H4 (cell line): ENCODE data around the gene LTC4S. TPM values are rescaled to one million over a fixed set of nuclear protein-coding genes. Genes with fewer than 3 reads are reported as not detected.
"Not testable (repeated sequence)": the region's sequence is repeated elsewhere in the genome, so short reads cannot be mapped to it uniquely, and the experiment has no call there.

ENCODE experiments used
- DNase-seq: peaks from one replicate; pipeline ENCODE4 v3.0.0-alpha.2; 2015; ENCODE audit warnings: low spot score
- total RNA-seq: library from RNA; depleted of rRNA; stranded (reverse); fragments of >200 nt; shearing (Covaris generic); gene quantifications from 2 replicates; pipeline ENCODE4 v1.2.3, GENCODE V29; 2014

Gene LTC4S
- total RNA-seq, 1 experiment from 2014 or later, result not detected

- no peak for DNase-seq
Measured at GRCh38 chr5:179769271-179769670, 24.5 kb upstream of the LTC4S start.

- DNase-seq, result no peak
Measured at GRCh38 chr5:179769796-179770195, 24.0 kb upstream of the LTC4S start.

- DNase-seq, result no peak
Measured at GRCh38 chr5:179771311-179771895, 22.4 kb upstream of the LTC4S start.

- no peak for DNase-seq
Measured at GRCh38 chr5:179772351-179772750, 21.4 kb upstream of the LTC4S start.

GRCh38 chr5:179773686-179774040 is 20.1 kb upstream of the LTC4S start:
- no peak for DNase-seq

- no peak for DNase-seq
Measured at GRCh38 chr5:179774442-179774841, 19.3 kb upstream of the LTC4S start.

GRCh38 chr5:179776411-179776938 is 17.3 kb upstream of the LTC4S start:
- DNase-seq, result no peak

- no peak for DNase-seq
Measured at GRCh38 chr5:179777456-179777855, 16.3 kb upstream of the LTC4S start.

- DNase-seq, result no peak
Measured at GRCh38 chr5:179777909-179778308, 15.9 kb upstream of the LTC4S start.

GRCh38 chr5:179778591-179778990 is 15.2 kb upstream of the LTC4S start:
- DNase-seq, result no peak

GRCh38 chr5:179779826-179780225 is 14.0 kb upstream of the LTC4S start:
- DNase-seq, result no peak

GRCh38 chr5:179780362-179780761 is 13.4 kb upstream of the LTC4S start:
- DNase-seq, result no peak

GRCh38 chr5:179781846-179782245 is 11.9 kb upstream of the LTC4S start:
- DNase-seq, result no peak

GRCh38 chr5:179783128-179783527 is 10.7 kb upstream of the LTC4S start:
- DNase-seq, result no peak

GRCh38 chr5:179786861-179787260 is 6.9 kb upstream of the LTC4S start:
- DNase-seq, result no peak

- DNase-seq, result no peak
Measured at GRCh38 chr5:179788193-179788854, 5.5 kb upstream of the LTC4S start.

- DNase-seq, result not testable (repeated sequence)
Measured at GRCh38 chr5:179789278-179789677, 4.5 kb upstream of the LTC4S start.

GRCh38 chr5:179791881-179792611 is 1.7 kb upstream of the LTC4S start:
- DNase-seq, result no peak

GRCh38 chr5:179792612-179793467 is 946 bp upstream of the LTC4S start:
- DNase-seq, result no peak

- no peak for DNase-seq
Measured at GRCh38 chr5:179794171-179794570, 385 bp downstream of the LTC4S start.

GRCh38 chr5:179794575-179794974 is 789 bp downstream of the LTC4S start:
- DNase-seq, result no peak
